ENCODE results near the gene GDPGP1.
"Not testable (repeated sequence)": the region's sequence is repeated elsewhere in the genome, so short reads cannot be mapped to it uniquely, and the experiment has no call there.

The GDPGP1 gene

GRCh38 chr15:90249203-90249863 lies 15.3 kb downstream of the GDPGP1 start, which contains the start of gene TTLL13:
Gene TTLL13 (plus strand): TSS chr15:90249556. CDS start chr15:90250631, 1,075 bp downstream.
- Mint-ChIP-seq H3K27me3 (no peaks in the 10 kb centered on the region), H3K9me3 (no peaks in the 10 kb centered on the region), H3K27ac (no peak within 1 kb of the TSS), H3K36me3 (ENCODE audit: low read depth) (no peaks in the 10 kb centered on the region), H3K4me3 (peak within 1 kb of the TSS; percentile 46), H3K4me1 (peaks cover 13% of the 10 kb centered on the region)
- ATAC-seq (peak; percentile 76), DNase-seq (peak; percentile 90)

DNA sequence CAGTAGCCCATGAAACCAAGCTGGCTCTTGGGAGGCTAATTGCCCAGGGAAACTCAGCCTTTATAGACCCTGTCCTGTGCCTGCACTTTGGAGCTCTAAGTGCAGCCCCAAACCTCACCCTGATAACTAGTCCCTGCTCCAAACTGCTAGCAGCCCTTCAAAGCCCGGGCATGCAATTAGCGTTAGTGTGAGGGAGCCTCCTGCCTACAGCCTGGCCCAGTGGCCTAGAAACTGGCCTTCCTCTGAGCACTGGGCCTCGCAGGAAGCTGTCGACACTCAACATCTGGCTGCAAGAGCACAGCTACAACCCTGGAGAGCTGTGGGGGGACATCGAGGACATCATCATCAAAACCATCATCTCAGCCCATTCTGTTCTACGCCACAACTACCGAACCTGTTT lies 23.8 kb downstream of the GDPGP1 start:
- no peaks in the 10 kb centered on the region for H3K36me3 Mint-ChIP-seq (ENCODE audit: low read depth)
- no peak overlapping the region for H3K27ac Mint-ChIP-seq
- ATAC-seq, result no peak
- H3K4me1 Mint-ChIP-seq, result no peaks in the 10 kb centered on the region
- no peaks in the 10 kb centered on the region for H3K27me3 Mint-ChIP-seq
- no peak for DNase-seq
- H3K9me3 Mint-ChIP-seq, result no peaks in the 10 kb centered on the region
- no peak overlapping the region for H3K4me3 Mint-ChIP-seq

- Mint-ChIP-seq H3K27ac (no peak overlapping the region), H3K9me3 (no peaks in the 10 kb centered on the region), H3K36me3 (ENCODE audit: low read depth) (no peaks in the 10 kb centered on the region), H3K27me3 (no peaks in the 10 kb centered on the region), H3K4me1 (peaks cover 5% of the 10 kb centered on the region), H3K4me3 (no peak overlapping the region)
- DNase-seq (no peak), ATAC-seq (no peak)
Observed at GRCh38 chr15:90259524-90259923, 25.5 kb downstream of the GDPGP1 start.

- not testable (repeated sequence) for H3K4me1 Mint-ChIP-seq; H3K4me3 Mint-ChIP-seq; ATAC-seq; H3K9me3 Mint-ChIP-seq; H3K27me3 Mint-ChIP-seq; H3K27ac Mint-ChIP-seq; DNase-seq; H3K36me3 Mint-ChIP-seq (ENCODE audit: low read depth)
Observed at GRCh38 chr15:90260731-90261130, 26.7 kb downstream of the GDPGP1 start.

GRCh38 chr15:90261811-90262210 lies 27.8 kb downstream of the GDPGP1 start:
- H3K27me3 Mint-ChIP-seq, result no peaks in the 10 kb centered on the region
- peaks cover 14% of the 10 kb centered on the region for H3K4me1 Mint-ChIP-seq
- H3K27ac Mint-ChIP-seq, result no peak overlapping the region
- DNase-seq (no peak), ATAC-seq (no peak)
- peaks cover 4% of the 10 kb centered on the region for H3K36me3 Mint-ChIP-seq (ENCODE audit: low read depth)
- H3K9me3 Mint-ChIP-seq, result no peaks in the 10 kb centered on the region
- H3K4me3 Mint-ChIP-seq, result no peak overlapping the region

GRCh38 chr15:90262426-90262825 lies 28.4 kb downstream of the GDPGP1 start:
- Mint-ChIP-seq H3K27ac (no peak overlapping the region), H3K27me3 (no peaks in the 10 kb centered on the region), H3K36me3 (ENCODE audit: low read depth) (peaks cover 11% of the 10 kb centered on the region), H3K9me3 (no peaks in the 10 kb centered on the region), H3K4me3 (no peak overlapping the region), H3K4me1 (peaks cover 20% of the 10 kb centered on the region)
- ATAC-seq, result no peak
- no peak for DNase-seq

GRCh38 chr15:90264671-90265070 lies 30.7 kb downstream of the GDPGP1 start:
- Mint-ChIP-seq H3K9me3 (no peaks in the 10 kb centered on the region), H3K4me1 (peaks cover 35% of the 10 kb centered on the region), H3K27me3 (no peaks in the 10 kb centered on the region), H3K4me3 (peak overlapping the region; percentile 95), H3K27ac (peak overlapping the region; percentile 98), H3K36me3 (ENCODE audit: low read depth) (peaks cover 24% of the 10 kb centered on the region)
- DNase-seq, result peak; percentile 28
- ATAC-seq, result peak; percentile 38

GRCh38 chr15:90265271-90266060 lies 31.5 kb downstream of the GDPGP1 start, which contains the start of gene NGRN:
Gene NGRN (plus strand): TSS chr15:90265672. CDS start chr15:90265713, 41 bp downstream.
- Mint-ChIP-seq H3K4me3 (peak within 1 kb of the TSS; percentile 95), H3K36me3 (ENCODE audit: low read depth) (peaks cover 30% of the 10 kb centered on the region), H3K27ac (peak within 1 kb of the TSS; percentile 98), H3K27me3 (no peaks in the 10 kb centered on the region), H3K4me1 (peaks cover 43% of the 10 kb centered on the region), H3K9me3 (no peaks in the 10 kb centered on the region)
- peak; percentile 93 for ATAC-seq
- peak; percentile 93 for DNase-seq

DNA sequence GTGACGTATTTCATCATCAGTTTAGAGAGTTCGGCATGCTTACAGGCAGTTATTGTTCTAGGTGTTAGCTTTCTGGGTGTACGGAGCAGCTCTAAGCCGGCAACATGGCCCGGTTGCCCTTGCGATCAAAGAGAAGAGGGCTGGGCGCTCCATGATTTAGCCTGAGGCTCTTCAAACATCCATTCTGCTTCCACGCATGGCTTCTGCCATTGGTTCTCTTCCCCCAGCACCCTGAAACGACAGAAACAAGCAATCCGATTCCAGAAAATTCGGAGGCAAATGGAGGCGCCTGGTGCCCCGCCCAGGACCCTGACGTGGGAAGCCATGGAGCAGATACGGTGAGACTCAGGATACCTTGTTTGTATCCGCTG lies 32.0 kb downstream of the GDPGP1 start:
- ATAC-seq (peak; percentile 31), DNase-seq (peak; percentile 59)
- peaks cover 49% of the 10 kb centered on the region for H3K4me1 Mint-ChIP-seq
- H3K4me3 Mint-ChIP-seq, result peak overlapping the region; percentile 95
- no peaks in the 10 kb centered on the region for H3K27me3 Mint-ChIP-seq
- peak overlapping the region; percentile 98 for H3K27ac Mint-ChIP-seq
- H3K36me3 Mint-ChIP-seq (ENCODE audit: low read depth), result peaks cover 35% of the 10 kb centered on the region
- no peaks in the 10 kb centered on the region for H3K9me3 Mint-ChIP-seq

DNA sequence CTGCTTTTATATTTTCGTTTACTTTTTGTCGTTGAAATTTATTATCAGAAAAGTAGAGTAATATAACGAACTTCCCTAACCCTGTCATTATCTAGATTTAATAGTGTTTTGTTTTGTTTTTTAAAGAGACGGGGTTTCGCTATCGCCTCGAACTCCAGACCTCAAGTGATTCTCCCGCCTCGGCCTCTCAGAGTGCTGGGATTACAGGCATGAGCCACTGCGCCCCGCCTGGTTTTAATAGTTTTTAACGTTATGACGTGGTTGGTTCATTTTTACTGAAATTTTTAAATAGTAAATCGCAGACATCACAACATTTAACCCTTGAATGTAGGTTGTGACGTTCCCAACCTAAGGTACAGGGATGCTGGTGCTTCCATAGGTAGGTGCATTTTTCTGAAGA lies 32.5 kb downstream of the GDPGP1 start:
- H3K36me3 Mint-ChIP-seq (ENCODE audit: low read depth), result peaks cover 40% of the 10 kb centered on the region
- H3K9me3 Mint-ChIP-seq, result no peaks in the 10 kb centered on the region
- ATAC-seq (no peak), DNase-seq (no peak)
- H3K4me3 Mint-ChIP-seq, result peak overlapping the region; percentile 95
- H3K4me1 Mint-ChIP-seq, result peaks cover 54% of the 10 kb centered on the region
- peak overlapping the region; percentile 98 for H3K27ac Mint-ChIP-seq
- no peaks in the 10 kb centered on the region for H3K27me3 Mint-ChIP-seq

- H3K36me3 Mint-ChIP-seq (ENCODE audit: low read depth), result peaks cover 48% of the 10 kb centered on the region
Observed at GRCh38 chr15:90268415-90268814, 34.4 kb downstream of the GDPGP1 start.

GRCh38 chr15:90270502-90271150 lies 36.6 kb downstream of the GDPGP1 start:
- no peak for DNase-seq
- no peak for ATAC-seq
- Mint-ChIP-seq H3K27me3 (no peaks in the 10 kb centered on the region), H3K4me1 (peaks cover 50% of the 10 kb centered on the region), H3K4me3 (no peak overlapping the region), H3K36me3 (ENCODE audit: low read depth) (peaks cover 56% of the 10 kb centered on the region), H3K27ac (peak overlapping the region; percentile 60), H3K9me3 (no peaks in the 10 kb centered on the region)

More at GRCh38 chr15:90268415-90268814, 34.4 kb downstream of the GDPGP1 start:
- ATAC-seq (no peak), DNase-seq (no peak)
- peak overlapping the region; percentile 95 for H3K4me3 Mint-ChIP-seq
- H3K27me3 Mint-ChIP-seq, result no peaks in the 10 kb centered on the region
- H3K9me3 Mint-ChIP-seq, result no peaks in the 10 kb centered on the region
- H3K27ac Mint-ChIP-seq, result peak overlapping the region; percentile 65
- H3K4me1 Mint-ChIP-seq, result peaks cover 59% of the 10 kb centered on the region

DNA sequence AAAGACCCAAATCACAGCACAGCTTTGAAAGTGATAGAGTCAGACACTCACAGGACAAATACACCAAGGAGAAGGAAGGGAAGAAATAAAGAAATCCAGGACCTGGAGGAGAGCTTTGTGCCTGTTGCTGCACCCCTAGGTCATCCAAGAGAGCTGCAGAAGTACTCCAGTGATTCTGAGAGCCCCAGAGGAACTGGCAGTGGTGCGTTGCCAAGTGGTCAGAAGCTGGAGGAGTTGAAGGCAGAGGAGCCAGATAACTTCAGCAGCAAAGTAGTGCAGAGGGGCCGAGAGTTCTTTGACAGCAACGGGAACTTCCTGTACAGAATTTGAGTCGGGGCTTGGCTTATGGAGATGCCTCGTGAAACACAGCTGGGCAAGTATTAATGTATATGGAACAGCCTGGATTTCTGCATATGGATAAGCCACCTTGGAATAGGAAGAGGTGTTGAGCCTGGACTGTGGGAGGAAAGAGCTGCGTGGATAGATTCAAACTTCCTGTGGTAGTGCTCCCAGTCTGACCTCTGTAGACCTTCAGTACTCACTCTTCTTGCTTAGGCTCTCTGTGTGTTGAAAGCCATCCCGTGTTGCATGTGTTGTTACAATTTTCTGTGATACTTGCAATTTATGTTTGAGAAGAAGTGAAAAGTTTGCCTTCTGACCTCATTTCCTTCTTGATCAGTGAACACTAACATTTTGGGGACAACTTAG lies 37.6 kb downstream of the GDPGP1 start:
- Mint-ChIP-seq H3K9me3 (no peaks in the 10 kb centered on the region), H3K27ac (peak overlapping the region; percentile 19), H3K4me1 (peaks cover 47% of the 10 kb centered on the region), H3K27me3 (no peaks in the 10 kb centered on the region), H3K4me3 (no peak overlapping the region), H3K36me3 (ENCODE audit: low read depth) (peaks cover 54% of the 10 kb centered on the region)
- ATAC-seq, result no peak
- no peak for DNase-seq

DNA sequence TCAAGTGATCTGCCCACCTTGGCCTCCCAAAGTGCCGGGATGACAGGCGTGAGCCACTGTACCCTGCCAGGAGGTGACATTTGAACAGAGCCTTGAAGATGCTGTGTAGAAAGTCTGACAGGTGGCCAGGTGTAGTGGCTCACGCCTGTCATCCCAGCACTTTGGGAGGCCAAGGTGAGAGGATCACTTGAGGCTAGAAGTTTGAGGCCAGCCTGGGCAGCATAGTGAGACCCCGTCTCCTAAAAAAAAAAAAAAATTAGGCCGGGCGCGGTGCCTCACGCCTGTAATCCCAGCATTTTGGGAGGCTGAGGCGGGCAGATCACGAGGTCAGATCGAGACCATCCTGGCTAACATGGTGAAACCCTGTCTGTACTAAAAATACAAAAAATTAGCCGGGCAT lies 44.5 kb downstream of the GDPGP1 start:
- not testable (repeated sequence) for H3K27ac Mint-ChIP-seq; ATAC-seq; H3K36me3 Mint-ChIP-seq (ENCODE audit: low read depth); DNase-seq; H3K9me3 Mint-ChIP-seq; H3K4me3 Mint-ChIP-seq; H3K27me3 Mint-ChIP-seq; H3K4me1 Mint-ChIP-seq

Measured in activated naive CD8-positive, alpha-beta T cell treated with anti-CD3 and anti-CD28 coated beads, Interleukin-2, amount 50 U/mL, for 24 hours (primary cell).